Measurements from ENCODE around the gene PRIMPOL. TPM values are rescaled to one million over a fixed set of nuclear protein-coding genes. Genes with fewer than 3 reads are reported as not detected.
"Not testable (repeated sequence)": the region's sequence is repeated elsewhere in the genome, so short reads cannot be mapped to it uniquely, and the experiment has no call there.

The PRIMPOL gene
- total RNA-seq, 2 experiments from 2014 or later = 4.2 TPM

- no peak overlapping the region for H3K27ac Mint-ChIP-seq
- intact Hi-C loops (cut with DNase I, micrococcal nuclease) = no loop called here
Measured at GRCh38 chr4:184621518-184621917, 28.0 kb upstream of the PRIMPOL start.

GRCh38 chr4:184624504-184624903, 25.0 kb upstream of the PRIMPOL start:
- not testable (repeated sequence) for H3K27ac Mint-ChIP-seq
- POLR2A ChIA-PET = interaction anchor here (0.8 kb wide), 1 partner anchor 11 kb away, joined by 3 read pairs; no protein-coding TSS in a partner anchor

More at GRCh38 chr4:184621518-184621917, 28.0 kb upstream of the PRIMPOL start:
- no peak overlapping the region for H3K4me3 ChIP-seq (ENCODE audit: low read length)
- Mint-ChIP-seq H3K9me3 (no peaks in the 10 kb centered on the region), H3K36me3 (ENCODE audit: low read depth) (peaks cover 12% of the 10 kb centered on the region), H3K4me1 (ENCODE audit: low read depth) (peaks cover 24% of the 10 kb centered on the region), H3K27me3 (no peaks in the 10 kb centered on the region), H3K4me3 (no peak overlapping the region)
- no peaks in the 10 kb centered on the region for H3K27me3 ChIP-seq (ENCODE audit: control insufficient read depth in 1 of 2, insufficient read depth in 2 of 2, low read length in 2 of 2)
- no peak for DNase-seq
- H3K36me3 ChIP-seq (ENCODE audit: insufficient read depth, low read length) = no peaks in the 10 kb centered on the region
- ATAC-seq (ENCODE audit: poor library complexity) = no peak
- ChIA-PET POLR2A (no interaction called here), CTCF (no interaction called here)
- no peak overlapping the region for H3K27ac ChIP-seq (ENCODE audit: low read depth in 1 of 2, low read length in 2 of 2)
- H3K9me3 ChIP-seq (ENCODE audit: control insufficient read depth in 1 of 2, insufficient read depth in 1 of 2, low read length in 2 of 2) = no peaks in the 10 kb centered on the region
- TF ChIP-seq CTCF (IDR thresholded peaks at IDR 0.05) = no peak
- H3K4me1 ChIP-seq (ENCODE audit: insufficient read depth, low read length) = peaks cover 6% of the 10 kb centered on the region

GRCh38 chr4:184624972-184625554, 24.5 kb upstream of the PRIMPOL start:
- H3K4me3 ChIP-seq (ENCODE audit: low read length) = no peak overlapping the region
- ATAC-seq (ENCODE audit: poor library complexity) (peak; percentile 61), DNase-seq (no peak)
- peaks cover 47% of the 10 kb centered on the region for H3K36me3 Mint-ChIP-seq (ENCODE audit: low read depth)
- no peaks in the 10 kb centered on the region for H3K27me3 ChIP-seq (ENCODE audit: control insufficient read depth in 1 of 2, insufficient read depth in 2 of 2, low read length in 2 of 2)
- peak overlapping the region; percentile 32 for H3K4me3 Mint-ChIP-seq
- intact Hi-C loops (cut with DNase I, micrococcal nuclease) = no loop called here
- peaks cover 24% of the 10 kb centered on the region for H3K36me3 ChIP-seq (ENCODE audit: insufficient read depth, low read length)
- H3K4me1 Mint-ChIP-seq (ENCODE audit: low read depth) = peaks cover 44% of the 10 kb centered on the region
- H3K27ac Mint-ChIP-seq = peak overlapping the region; percentile 52
- TF ChIP-seq CTCF (IDR thresholded peaks at IDR 0.05) = no peak
- H3K27me3 Mint-ChIP-seq = no peaks in the 10 kb centered on the region
- no peak overlapping the region for H3K27ac ChIP-seq (ENCODE audit: low read depth in 1 of 2, low read length in 2 of 2)
- H3K9me3 Mint-ChIP-seq = no peaks in the 10 kb centered on the region
- CTCF ChIA-PET = no interaction called here
- H3K4me1 ChIP-seq (ENCODE audit: insufficient read depth, low read length) = peaks cover 6% of the 10 kb centered on the region
- H3K9me3 ChIP-seq (ENCODE audit: control insufficient read depth in 1 of 2, insufficient read depth in 1 of 2, low read length in 2 of 2) = no peaks in the 10 kb centered on the region
- POLR2A ChIA-PET = interaction anchor here (0.8 to 1.2 kb wide), 3 partner anchors 11 to 150 kb away, joined by 3 to 5 read pairs (median 4); partner anchors contain the start of gene IRF2

More at GRCh38 chr4:184624504-184624903, 25.0 kb upstream of the PRIMPOL start:
- H3K9me3 Mint-ChIP-seq; H3K27me3 ChIP-seq (ENCODE audit: control insufficient read depth in 1 of 2, insufficient read depth in 2 of 2, low read length in 2 of 2); CTCF ChIA-PET; H3K4me3 Mint-ChIP-seq; intact Hi-C loops (cut with DNase I, micrococcal nuclease); H3K4me3 ChIP-seq (ENCODE audit: low read length); H3K27me3 Mint-ChIP-seq; H3K4me1 ChIP-seq (ENCODE audit: insufficient read depth, low read length); DNase-seq; H3K9me3 ChIP-seq (ENCODE audit: control insufficient read depth in 1 of 2, insufficient read depth in 1 of 2, low read length in 2 of 2); ATAC-seq (ENCODE audit: poor library complexity); H3K27ac ChIP-seq (ENCODE audit: low read depth in 1 of 2, low read length in 2 of 2): not testable (repeated sequence)
- Mint-ChIP-seq H3K36me3 (ENCODE audit: low read depth) (peaks cover 41% of the 10 kb centered on the region), H3K4me1 (ENCODE audit: low read depth) (peaks cover 44% of the 10 kb centered on the region)
- H3K36me3 ChIP-seq (ENCODE audit: insufficient read depth, low read length) = peaks cover 19% of the 10 kb centered on the region

- H3K27me3 Mint-ChIP-seq; intact Hi-C loops (cut with DNase I, micrococcal nuclease); H3K4me1 ChIP-seq (ENCODE audit: insufficient read depth, low read length); CTCF ChIA-PET; H3K9me3 ChIP-seq (ENCODE audit: control insufficient read depth in 1 of 2, insufficient read depth in 1 of 2, low read length in 2 of 2); H3K4me3 Mint-ChIP-seq; H3K27me3 ChIP-seq (ENCODE audit: control insufficient read depth in 1 of 2, insufficient read depth in 2 of 2, low read length in 2 of 2); H3K9me3 Mint-ChIP-seq; H3K4me3 ChIP-seq (ENCODE audit: low read length); H3K27ac ChIP-seq (ENCODE audit: low read depth in 1 of 2, low read length in 2 of 2): not testable (repeated sequence)
- ATAC-seq (ENCODE audit: poor library complexity) (peak; percentile 57), DNase-seq (peak in 4 of 14 experiments; percentile 1 to 14 (median 5))
- H3K36me3 Mint-ChIP-seq (ENCODE audit: low read depth) = peaks cover 56% of the 10 kb centered on the region
- H3K4me1 Mint-ChIP-seq (ENCODE audit: low read depth) = peaks cover 44% of the 10 kb centered on the region
- H3K36me3 ChIP-seq (ENCODE audit: insufficient read depth, low read length) = peaks cover 31% of the 10 kb centered on the region
- H3K27ac Mint-ChIP-seq = peak overlapping the region; percentile 52
- POLR2A ChIA-PET = interaction anchor here (0.7 to 1.2 kb wide), 4 partner anchors 22 to 185 kb away, joined by 3 to 5 read pairs (median 4); partner anchors contain the start of gene IRF2
Measured at GRCh38 chr4:184625783-184626596, 23.5 kb upstream of the PRIMPOL start.

Measured in CD4-positive, alpha-beta T cell (primary cell).